Naive thymus-derived CD8-positive, alpha-beta T cell (primary cell): Measurements from ENCODE around the gene DCAF12. TPM values are rescaled to one million over a fixed set of nuclear protein-coding genes. Genes with fewer than 3 reads are reported as not detected.
"Not testable (repeated sequence)": the region's sequence is repeated elsewhere in the genome, so short reads cannot be mapped to it uniquely, and the experiment has no call there.

Experiments
- ATAC-seq, 2 donors: fragments of 150-1000 bp; cut with Tn5 transposase in 1 of 2; sonication (Bioruptor Pico), chemical (Tn5 transposase) in 1 of 2; 1 replicate in 1 of 2; 2 replicates in 1 of 2; pipeline ENCODE4 v1.10.0; 2021; ENCODE audit warnings: mild to moderate bottlenecking in 2 of 2, moderate library complexity in 2 of 2
- POLR2A ChIA-PET: fragments of 350-600 bp; sonication (Branson Sonifier 250); formaldehyde crosslinking; loops from one replicate; lab custom pipeline; 2021; ENCODE audit warnings: antibody characterized with exemption; lab: Charles Lee
- DNase-seq, 10 donors: peaks; one replicate each; pipeline versions ENCODE4 v3.0.0 to v3.0.0-alpha.2; 2020 to 2022
- H3K27ac Mint-ChIP-seq, 10 donors: one replicate each; pipeline ENCODE4 v1.8.0; 2020 to 2022; ENCODE audit warnings: mild to moderate bottlenecking in 10 of 10, mixed read lengths in 10 of 10, moderate library complexity in 4 of 10, inconsistent platforms in 1 of 10
- H3K27me3 Mint-ChIP-seq, 5 donors: one replicate each; pipeline ENCODE4 v1.8.0; 2021 to 2022; ENCODE audit warnings: mixed read lengths in 5 of 5
- H3K36me3 Mint-ChIP-seq, 3 donors: one replicate each; pipeline ENCODE4 v1.8.0; 2020 to 2022; ENCODE audit warnings: mixed read lengths in 3 of 3, mild to moderate bottlenecking in 2 of 3, inconsistent platforms in 1 of 3
- H3K4me1 Mint-ChIP-seq, 4 donors: one replicate each; pipeline ENCODE4 v1.8.0; 2021 to 2022; ENCODE audit warnings: mixed read lengths in 4 of 4
- H3K4me3 Mint-ChIP-seq, 10 donors: one replicate each; pipeline ENCODE4 v1.8.0; 2020 to 2022; ENCODE audit warnings: mild to moderate bottlenecking in 10 of 10, mixed read lengths in 10 of 10, moderate library complexity in 6 of 10, inconsistent platforms in 1 of 10
- H3K9me3 Mint-ChIP-seq, 9 donors: one replicate each; pipeline ENCODE4 v1.8.0; 2020 to 2022; ENCODE audit warnings: mixed read lengths in 9 of 9, mild to moderate bottlenecking in 3 of 9, inconsistent platforms in 1 of 9, moderate library complexity in 1 of 9
- polyA plus RNA-seq, 3 donors: library from polyadenylated mRNA; unstranded; fragments of 300-500 nt; fragmentation: Illumina TruSeq; gene quantifications; one replicate each; pipeline ENCODE4 v1.2.3, GENCODE V29; 2021
- total RNA-seq, 8 experiments: library from RNA in 2 of 8; stranded (reverse) in 2 of 8; gene quantifications; one replicate each; pipeline ENCODE4 v1.2.3 and lab custom pipeline; 2021 to 2026

The DCAF12 gene
- total and polyA plus RNA-seq, 5 experiments from 2014 or later = 9.0 to 24.0 (median 14.8) TPM

DNA sequence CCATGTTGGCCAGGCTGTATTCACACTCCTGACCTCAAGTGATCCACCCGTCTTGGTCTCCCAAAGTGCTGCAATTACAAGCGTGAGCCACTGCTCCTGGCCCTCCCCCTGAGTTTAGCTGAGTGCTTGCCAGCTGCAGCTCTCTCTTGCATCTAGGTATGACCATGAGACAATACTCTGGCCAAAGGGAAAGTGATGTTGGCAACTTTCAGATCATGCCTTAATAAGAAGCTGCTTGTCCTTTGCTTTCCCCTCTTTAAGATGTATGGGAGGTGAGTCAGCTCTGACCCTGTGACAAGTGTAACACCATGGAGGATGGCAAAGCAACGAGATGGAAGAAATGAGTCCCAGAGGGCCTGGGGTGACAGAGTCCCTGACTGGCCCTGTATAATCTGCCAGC, 18.7 kb upstream of the DCAF12 start:
- POLR2A ChIA-PET = interaction anchor here (0.7 kb wide), 2 partner anchors 104 to 144 kb away, joined by 3 to 5 read pairs; no protein-coding TSS in a partner anchor
- Mint-ChIP-seq H3K36me3 (no peaks in the 10 kb centered on the region), H3K27me3 (peaks cover 0 to 15% (median 0%) of the 10 kb centered on the region in 5 donors), H3K9me3 (peaks cover 0 to 1% (median 0%) of the 10 kb centered on the region in 9 donors), H3K4me3 (no peak overlapping the region), H3K27ac (no peak overlapping the region), H3K4me1 (peaks cover 0 to 6% (median 1%) of the 10 kb centered on the region in 4 donors)
- DNase-seq (no peak), ATAC-seq (no peak)

DNA sequence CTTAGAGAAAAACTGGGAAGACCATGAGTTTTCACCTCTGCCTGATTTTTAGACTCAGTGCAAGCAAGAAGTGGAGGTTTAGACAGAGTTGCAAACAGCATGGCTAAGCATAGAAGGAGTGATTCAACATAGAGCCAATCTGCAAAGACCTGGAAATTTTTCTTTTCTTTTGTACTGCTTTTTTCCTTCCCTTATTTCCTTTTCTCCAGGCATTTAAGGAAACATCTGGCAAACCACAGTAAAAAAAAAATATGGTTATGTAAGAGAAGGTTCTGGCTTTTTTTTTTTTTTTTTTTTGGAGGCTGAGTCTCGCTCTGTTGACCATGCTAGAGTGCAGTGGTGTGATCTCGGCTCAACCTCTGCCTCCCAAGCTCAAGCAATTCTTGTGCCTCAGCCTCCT, 16.6 kb upstream of the DCAF12 start:
- ATAC-seq (no peak), DNase-seq (no peak)
- H3K9me3 Mint-ChIP-seq = no peaks in the 10 kb centered on the region
- peak overlapping the region in 1 of 10 donors; percentile 14 for H3K27ac Mint-ChIP-seq
- POLR2A ChIA-PET = interaction anchor here (0.6 kb wide), 1 partner anchor 8 kb away, joined by 3 read pairs; no protein-coding TSS in a partner anchor
- peaks cover 0 to 12% (median 5%) of the 10 kb centered on the region in 4 donors for H3K4me1 Mint-ChIP-seq
- H3K4me3 Mint-ChIP-seq = no peak overlapping the region
- H3K36me3 Mint-ChIP-seq = no peaks in the 10 kb centered on the region
- H3K27me3 Mint-ChIP-seq = peaks cover 0 to 13% (median 0%) of the 10 kb centered on the region in 5 donors

- ATAC-seq (no peak), DNase-seq (no peak)
- Mint-ChIP-seq H3K27ac (no peak overlapping the region), H3K4me1 (peaks cover 0 to 12% (median 5%) of the 10 kb centered on the region in 4 donors), H3K27me3 (peaks cover 0 to 6% (median 0%) of the 10 kb centered on the region in 5 donors), H3K4me3 (no peak overlapping the region), H3K36me3 (no peaks in the 10 kb centered on the region), H3K9me3 (no peaks in the 10 kb centered on the region)
- POLR2A ChIA-PET = no interaction called here
These were observed 14.4 kb upstream of the DCAF12 start for GRCh38 chr9:34140853-34141252.

DNA sequence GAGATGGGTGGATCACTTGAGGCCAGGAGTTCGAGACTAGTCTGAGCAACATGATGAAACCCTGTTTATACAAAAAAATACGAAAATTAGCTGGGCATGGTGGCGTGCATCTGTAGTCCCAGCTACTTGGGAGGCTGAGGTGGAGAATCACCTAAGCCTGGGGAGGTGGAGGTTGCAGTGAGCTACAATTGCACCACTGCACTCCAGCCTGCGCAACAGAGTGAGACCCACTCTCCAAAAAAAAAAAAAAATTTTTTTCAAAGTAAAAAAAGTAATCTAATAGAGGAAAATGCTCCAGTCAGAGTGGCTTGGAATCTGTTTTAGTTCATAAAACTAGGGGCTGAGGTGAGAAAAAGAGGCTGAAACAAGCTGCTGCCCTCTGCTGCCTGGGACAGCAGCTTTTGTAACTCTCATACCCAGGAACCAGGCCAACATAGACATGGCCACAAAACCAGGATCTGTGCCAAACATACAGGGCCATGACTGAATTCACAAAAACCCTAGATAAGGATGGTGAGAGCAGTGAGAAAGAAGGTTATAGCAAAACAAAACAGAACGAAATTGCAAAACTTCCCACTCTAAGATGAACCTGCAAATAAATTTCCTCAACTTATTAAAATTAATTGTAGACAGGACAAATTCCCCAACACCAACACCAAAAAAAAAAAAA, 13.1 kb upstream of the DCAF12 start:
- DNase-seq (no peak), ATAC-seq (no peak)
- H3K27me3 Mint-ChIP-seq = peaks cover 0 to 3% (median 0%) of the 10 kb centered on the region in 5 donors
- no peak overlapping the region for H3K4me3 Mint-ChIP-seq
- no peaks in the 10 kb centered on the region for H3K36me3 Mint-ChIP-seq
- POLR2A ChIA-PET = no interaction called here
- peaks cover 0 to 8% (median 5%) of the 10 kb centered on the region in 4 donors for H3K4me1 Mint-ChIP-seq
- H3K27ac Mint-ChIP-seq = peak overlapping the region in 1 of 10 donors; percentile 32
- H3K9me3 Mint-ChIP-seq = no peaks in the 10 kb centered on the region

- H3K27me3 Mint-ChIP-seq, H3K9me3 Mint-ChIP-seq, POLR2A ChIA-PET, H3K36me3 Mint-ChIP-seq, H3K4me1 Mint-ChIP-seq: not testable (repeated sequence)
- H3K4me3 Mint-ChIP-seq = peak overlapping the region in 1 of 10 donors; percentile 32
- DNase-seq (peak in 2 of 10 donors; percentile 20 to 36), ATAC-seq (peak in 1 of 2 donors; percentile 42)
- peak overlapping the region in 2 of 10 donors; percentile 4 to 10 for H3K27ac Mint-ChIP-seq
These were observed 12.1 kb upstream of the DCAF12 start for GRCh38 chr9:34138644-34139043.

GRCh38 chr9:34134521-34134920, 8.0 kb upstream of the DCAF12 start:
- H3K4me1 Mint-ChIP-seq = peaks cover 0 to 4% (median 2%) of the 10 kb centered on the region in 4 donors
- H3K36me3 Mint-ChIP-seq = no peaks in the 10 kb centered on the region
- H3K4me3 Mint-ChIP-seq = no peak overlapping the region
- H3K27me3 Mint-ChIP-seq = peaks cover 0 to 2% (median 0%) of the 10 kb centered on the region in 5 donors
- no peak overlapping the region for H3K27ac Mint-ChIP-seq
- no peaks in the 10 kb centered on the region for H3K9me3 Mint-ChIP-seq
- POLR2A ChIA-PET = interaction anchor here (0.5 to 0.7 kb wide), 2 partner anchors 8 to 32 kb away, joined by 3 read pairs; no protein-coding TSS in a partner anchor
- DNase-seq (no peak), ATAC-seq (no peak)

- DNase-seq (no peak), ATAC-seq (no peak)
- POLR2A ChIA-PET = no interaction called here
- H3K27me3 Mint-ChIP-seq = peaks cover 0 to 2% (median 0%) of the 10 kb centered on the region in 5 donors
- no peak overlapping the region for H3K27ac Mint-ChIP-seq
- no peak overlapping the region for H3K4me3 Mint-ChIP-seq
- H3K4me1 Mint-ChIP-seq = no peaks in the 10 kb centered on the region
- H3K36me3 Mint-ChIP-seq = no peaks in the 10 kb centered on the region
- no peaks in the 10 kb centered on the region for H3K9me3 Mint-ChIP-seq
These were observed 7.0 kb upstream of the DCAF12 start for GRCh38 chr9:34133436-34133949.

- DNase-seq (no peak), ATAC-seq (no peak)
- peaks cover 3 to 9% (median 6%) of the 10 kb centered on the region in 4 donors for H3K4me1 Mint-ChIP-seq
- peaks cover 0 to 4% (median 0%) of the 10 kb centered on the region in 5 donors for H3K27me3 Mint-ChIP-seq
- H3K9me3 Mint-ChIP-seq = no peaks in the 10 kb centered on the region
- H3K27ac Mint-ChIP-seq = no peak overlapping the region
- POLR2A ChIA-PET = no interaction called here
- H3K36me3 Mint-ChIP-seq = no peaks in the 10 kb centered on the region
- no peak overlapping the region for H3K4me3 Mint-ChIP-seq
These were observed 5.1 kb upstream of the DCAF12 start for GRCh38 chr9:34131571-34131970.

GRCh38 chr9:34127035-34127948, 794 bp upstream of the DCAF12 start:
- peak in 1 of 10 donors; percentile 5 for DNase-seq
- peak overlapping the region; percentile 94 to 99 (median 97) for H3K27ac Mint-ChIP-seq
- H3K36me3 Mint-ChIP-seq = peaks cover 0 to 26% (median 6%) of the 10 kb centered on the region in 3 donors
- H3K27me3 Mint-ChIP-seq = peaks cover 0 to 4% (median 0%) of the 10 kb centered on the region in 5 donors
- peak in 1 of 2 donors; percentile 2 for ATAC-seq
- H3K4me1 Mint-ChIP-seq = peaks cover 30 to 47% (median 43%) of the 10 kb centered on the region in 4 donors
- POLR2A ChIA-PET = interaction anchor here (1.8 to 2.1 kb wide), 2 partner anchors 52 to 78 kb away, joined by 7 to 9 read pairs; partner anchors contain the start of genes UBAP1 and UBAP2
- peak overlapping the region; percentile 90 to 99 (median 95) for H3K4me3 Mint-ChIP-seq
- H3K9me3 Mint-ChIP-seq = no peaks in the 10 kb centered on the region

GRCh38 chr9:34125681-34126206, 754 bp downstream of the DCAF12 start:
- peak overlapping the region; percentile 94 to 99 (median 97) for H3K27ac Mint-ChIP-seq
- no peak for ATAC-seq
- H3K27me3 Mint-ChIP-seq = peaks cover 0 to 8% (median 0%) of the 10 kb centered on the region in 5 donors
- peaks cover 0 to 41% (median 9%) of the 10 kb centered on the region in 3 donors for H3K36me3 Mint-ChIP-seq
- POLR2A ChIA-PET = interaction anchor here (0.7 to 2.1 kb wide), 4 partner anchors 53 to 652 kb away, joined by 3 to 9 read pairs (median 5); partner anchors contain the start of genes NOL6, UBAP1 and UBAP2
- H3K9me3 Mint-ChIP-seq = no peaks in the 10 kb centered on the region
- peaks cover 40 to 62% (median 57%) of the 10 kb centered on the region in 4 donors for H3K4me1 Mint-ChIP-seq
- H3K4me3 Mint-ChIP-seq = peak overlapping the region; percentile 90 to 99 (median 95)
- no peak for DNase-seq

- peak overlapping the region; percentile 94 to 99 (median 97) for H3K27ac Mint-ChIP-seq
- H3K4me1 Mint-ChIP-seq = peaks cover 42 to 68% (median 62%) of the 10 kb centered on the region in 4 donors
- H3K27me3 Mint-ChIP-seq = peaks cover 0 to 8% (median 0%) of the 10 kb centered on the region in 5 donors
- H3K4me3 Mint-ChIP-seq = peak overlapping the region; percentile 90 to 99 (median 95)
- DNase-seq = no peak
- POLR2A ChIA-PET = interaction anchor here (0.6 kb wide), 1 partner anchor 228 kb away, joined by 3 read pairs; no protein-coding TSS in a partner anchor
- ATAC-seq = no peak
- peaks cover 0 to 49% (median 9%) of the 10 kb centered on the region in 3 donors for H3K36me3 Mint-ChIP-seq
- H3K9me3 Mint-ChIP-seq = no peaks in the 10 kb centered on the region
These were observed 1.6 kb downstream of the DCAF12 start for GRCh38 chr9:34124926-34125325.

GRCh38 chr9:34124099-34124498, 2.4 kb downstream of the DCAF12 start:
- Mint-ChIP-seq H3K36me3 (peaks cover 0 to 57% (median 9%) of the 10 kb centered on the region in 3 donors), H3K27me3 (peaks cover 0 to 7% (median 0%) of the 10 kb centered on the region in 5 donors), H3K9me3 (no peaks in the 10 kb centered on the region), H3K4me1 (peaks cover 42 to 68% (median 63%) of the 10 kb centered on the region in 4 donors), H3K27ac (peak overlapping the region; percentile 80 to 98 (median 97)), H3K4me3 (peak overlapping the region; percentile 90 to 99 (median 95))
- POLR2A ChIA-PET = interaction anchor here (0.6 kb wide), 1 partner anchor 227 kb away, joined by 3 read pairs; no protein-coding TSS in a partner anchor
- no peak for ATAC-seq
- DNase-seq = no peak
